DMS114 treated with DMSO at 0.1 percent for 48 hours (cell line): ENCODE measurements around the gene TLL1.

Experiments used
- DNase-seq: peaks from one replicate; lab custom pipeline; 2025; ENCODE audit not compliant: unreplicated experiment; lab: John Stamatoyannopoulos, UW

TLL1 gene

DNA sequence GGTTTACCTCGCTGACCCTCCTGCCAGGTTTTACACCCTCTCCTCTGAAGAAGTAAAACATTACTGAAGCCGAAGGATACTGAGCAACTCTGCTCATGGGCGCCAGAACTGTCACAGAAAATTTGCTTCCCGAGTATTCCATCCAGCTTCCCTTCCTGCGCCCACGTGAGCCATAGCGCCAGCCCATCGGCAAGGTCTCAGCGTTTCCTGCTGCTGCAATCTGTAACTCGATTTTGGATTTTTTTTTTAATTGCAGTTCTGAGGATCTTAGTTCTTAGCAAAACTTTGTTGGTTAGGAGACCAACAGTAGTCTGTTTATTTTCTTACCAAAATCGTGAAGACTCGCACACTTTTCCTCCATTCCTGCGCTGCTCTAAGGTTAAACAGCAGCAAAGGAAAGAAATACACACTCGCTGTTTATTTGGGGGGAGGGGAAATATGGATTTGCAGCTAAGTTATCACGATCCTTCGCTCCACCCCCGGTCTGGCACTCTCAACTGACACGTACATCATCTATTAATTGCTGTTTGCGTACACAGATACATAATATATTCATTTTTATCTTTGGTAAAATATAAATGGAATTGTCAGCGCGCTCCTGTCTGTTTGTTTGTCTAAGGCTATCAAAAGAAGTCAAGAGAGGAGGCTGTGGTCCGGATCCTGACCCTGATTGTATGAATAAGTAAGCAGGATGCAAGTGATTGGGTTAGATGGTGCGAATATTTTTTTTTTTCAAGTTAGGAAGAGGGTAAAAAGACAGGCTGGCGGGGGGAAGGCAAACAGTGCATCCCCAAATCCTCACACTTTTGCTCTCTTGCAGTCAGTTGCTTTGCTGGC, at the start of gene TLL1:
TLL1 (plus strand) TSS at position 777 of the 837 bp plus-strand sequence. CDS start 668 bp downstream, outside the sequence.
- no peak for DNase-seq

DNA sequence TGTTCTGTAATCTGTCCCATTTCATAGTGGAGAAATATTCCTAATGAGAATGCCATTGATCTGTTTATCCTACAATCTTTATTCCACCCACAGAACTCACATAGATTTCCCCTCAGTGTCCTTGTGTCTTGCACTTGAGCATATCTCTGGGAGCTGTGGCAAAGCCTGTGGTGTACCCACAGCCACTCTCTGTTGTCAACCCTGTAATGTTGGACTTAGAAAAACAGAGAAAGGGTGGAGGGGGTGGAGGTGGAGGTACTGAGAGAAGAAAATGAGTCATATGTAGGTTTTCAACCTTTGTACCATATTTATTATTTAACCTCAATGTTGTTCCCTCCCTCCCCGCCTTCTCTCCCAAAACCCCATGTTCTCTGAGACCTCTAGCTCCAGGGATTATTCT, 46.9 kb upstream of the TLL1 start:
- no peak for DNase-seq

DNA sequence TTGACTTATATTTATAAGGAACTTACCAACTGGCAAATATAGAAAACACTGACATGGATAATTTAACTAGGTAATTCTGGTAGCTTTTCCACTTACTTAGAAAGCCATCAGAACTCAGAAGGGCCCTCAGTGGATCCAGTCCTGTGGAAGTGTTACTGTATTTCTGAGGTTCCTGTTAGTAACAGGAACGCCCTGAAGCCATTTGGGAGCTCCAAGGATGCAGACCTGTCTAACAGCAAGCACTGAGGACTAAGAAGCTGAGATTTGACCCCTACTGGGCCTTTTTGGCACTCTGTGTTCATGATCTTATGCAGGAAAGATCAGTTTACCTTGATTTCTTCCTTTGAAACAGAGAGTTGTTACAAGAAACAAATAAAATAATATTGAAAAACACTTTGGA, 46.0 kb upstream of the TLL1 start:
- DNase-seq = no peak

DNA sequence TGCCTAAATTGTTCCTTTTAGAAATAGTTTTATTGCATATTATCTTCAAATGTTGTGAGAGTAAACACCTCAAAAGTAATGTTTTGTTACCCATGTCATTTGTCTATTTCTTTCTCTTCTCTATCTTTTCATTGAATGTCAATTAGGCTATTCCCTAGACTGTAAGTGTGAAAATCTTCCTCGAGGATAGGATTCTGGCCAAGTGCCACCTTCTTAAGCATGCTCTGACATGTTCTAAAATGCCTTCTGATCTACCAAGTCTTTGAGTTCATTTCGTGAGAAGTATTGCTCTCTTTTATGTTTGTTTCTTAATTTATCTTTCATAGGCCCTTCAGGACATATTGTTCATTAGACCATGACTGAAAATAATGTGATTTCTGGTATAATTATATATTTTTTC, 44.1 kb upstream of the TLL1 start:
- no peak for DNase-seq

DNA sequence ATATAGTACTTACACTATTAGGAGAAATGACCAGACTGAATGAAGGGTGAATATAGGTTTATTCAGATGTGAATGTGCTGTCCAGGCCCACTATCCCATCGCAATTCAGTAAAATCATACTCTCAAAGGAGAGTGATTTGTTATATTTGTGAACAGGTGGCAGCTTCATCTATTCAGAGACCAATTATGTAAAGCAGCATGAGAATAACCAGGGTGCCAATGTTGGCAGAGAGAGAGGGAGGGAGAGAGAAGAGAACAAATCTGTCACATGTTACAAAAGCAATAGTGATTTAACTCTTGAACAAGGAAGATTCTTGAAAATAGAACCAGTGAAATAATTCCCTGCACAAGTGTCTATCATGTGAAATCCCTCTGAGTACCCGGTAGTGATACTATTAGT, 38.9 kb upstream of the TLL1 start:
- no peak for DNase-seq

DNA sequence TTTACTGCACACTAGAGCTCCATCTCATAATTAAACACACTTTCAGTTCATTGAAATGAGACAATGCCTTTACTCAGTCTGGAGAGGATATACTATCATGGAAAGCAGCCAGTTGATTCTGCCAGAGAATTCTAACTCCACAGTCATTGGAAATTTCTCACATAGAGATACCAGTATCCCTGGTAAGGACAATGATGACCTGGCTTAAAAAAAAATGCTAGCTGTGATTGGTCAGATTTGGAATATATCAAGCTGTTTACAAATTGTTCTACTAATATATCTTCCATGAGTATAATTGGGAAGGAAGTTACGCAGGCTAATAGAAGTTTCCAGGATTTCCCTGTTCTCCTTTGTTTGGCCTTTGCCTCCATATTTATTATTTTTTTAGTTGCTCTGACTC, 34.5 kb upstream of the TLL1 start:
- DNase-seq = no peak

DNA sequence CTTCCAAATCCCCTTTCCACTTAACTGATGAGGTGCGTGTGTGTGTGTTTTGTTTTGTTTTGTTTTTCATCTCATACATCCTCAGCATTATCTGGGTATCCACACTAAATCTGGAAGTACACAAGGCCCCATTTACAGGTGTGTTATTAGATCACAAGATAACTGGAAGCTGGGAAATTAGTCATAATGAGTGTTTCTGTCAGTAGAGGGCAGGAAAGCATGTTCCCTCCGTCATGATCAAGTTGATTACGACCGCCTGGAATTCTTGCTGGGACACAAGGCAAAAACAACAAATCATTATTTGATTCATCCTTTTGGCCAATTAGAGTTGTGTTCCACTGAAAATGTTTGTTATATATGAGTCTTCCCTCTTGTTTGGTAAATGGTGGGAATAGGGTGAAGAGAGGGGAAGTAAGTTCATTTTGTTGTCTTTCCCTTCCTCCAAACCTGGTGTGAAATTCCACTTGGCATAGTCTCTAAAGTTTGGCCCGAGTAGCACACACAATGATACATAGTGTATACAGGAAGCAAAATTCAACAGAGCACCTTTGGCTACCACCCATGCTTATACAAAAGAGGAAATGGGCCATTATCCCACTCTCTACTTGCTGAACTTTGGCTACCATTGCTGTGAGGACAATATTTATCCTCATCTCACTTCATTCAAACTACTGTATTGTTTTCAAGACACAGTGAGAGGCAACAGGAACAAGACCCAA, 33.3 kb upstream of the TLL1 start:
- no peak for DNase-seq

DNA sequence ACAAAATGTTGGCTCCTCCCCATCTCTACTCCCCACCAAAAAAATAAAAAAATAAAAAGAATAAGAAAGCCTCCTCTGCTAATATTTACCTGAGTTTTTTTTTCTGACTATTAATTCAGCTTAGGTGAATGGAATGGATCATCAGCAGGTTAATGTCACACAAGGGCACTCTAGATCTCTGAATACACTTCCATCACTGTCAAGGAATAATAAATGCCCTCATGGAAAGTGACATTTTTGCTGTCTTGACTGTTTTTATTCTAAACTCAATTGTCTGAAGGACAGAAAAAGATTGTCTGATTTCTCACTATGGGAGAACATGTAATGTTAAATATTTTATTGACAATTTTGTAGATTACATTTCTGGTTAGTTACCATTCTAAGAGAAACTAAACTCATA, 30.4 kb upstream of the TLL1 start:
- no peak for DNase-seq

DNA sequence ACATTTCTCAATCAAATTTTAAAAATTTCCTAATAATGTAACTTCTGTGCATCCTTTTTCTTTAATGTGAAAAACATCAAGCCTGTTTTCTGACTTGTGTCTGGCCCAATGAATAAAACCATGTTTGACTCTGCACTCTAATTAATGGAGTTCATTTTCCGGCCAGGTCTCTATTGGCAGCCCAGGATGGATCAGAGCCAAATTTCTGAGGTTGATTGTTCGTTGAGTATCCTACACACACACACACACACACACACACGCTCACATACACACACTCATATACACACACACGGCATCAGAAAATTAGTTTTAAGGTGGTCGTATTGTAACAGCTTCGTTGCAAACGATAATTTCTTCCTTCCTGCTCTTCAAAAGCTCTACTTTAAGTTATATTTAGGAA, 28.9 kb upstream of the TLL1 start:
- no peak for DNase-seq

DNA sequence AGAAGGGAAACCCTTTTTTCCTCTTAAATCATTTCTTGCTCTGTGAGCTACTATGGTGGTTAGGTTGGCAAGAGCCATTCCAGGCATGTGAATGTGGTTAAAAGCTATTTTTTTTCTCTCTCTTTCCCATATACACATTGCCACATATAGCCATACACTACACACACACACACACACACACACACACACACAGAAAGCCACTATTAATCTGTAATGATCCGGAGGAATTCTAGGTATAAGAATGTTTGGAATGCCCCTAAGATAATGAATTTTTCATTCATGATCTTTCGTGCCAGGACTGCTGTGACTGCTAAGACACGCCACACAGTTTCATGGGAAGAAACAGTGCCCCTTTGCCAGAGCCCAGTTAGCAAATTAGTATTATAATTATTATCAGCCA, 21.8 kb upstream of the TLL1 start:
- no peak for DNase-seq

DNA sequence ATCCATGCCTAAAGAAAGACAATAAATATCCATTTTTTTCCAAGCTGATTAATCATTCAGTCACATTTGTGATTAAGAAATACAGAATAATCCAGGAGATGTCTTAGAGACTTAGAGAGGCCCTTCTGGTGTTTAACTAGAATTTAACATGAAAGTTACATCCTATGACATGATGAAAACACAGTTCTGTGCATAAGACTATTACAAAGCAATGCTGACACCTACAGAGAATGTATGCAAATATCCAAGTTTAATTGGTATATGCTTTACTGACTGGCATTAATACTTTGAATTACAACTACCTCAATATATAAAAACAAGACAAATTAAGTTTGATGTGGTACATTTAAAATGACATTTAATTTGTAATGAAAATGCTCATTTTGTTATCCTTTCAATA, 17.8 kb upstream of the TLL1 start:
- no peak for DNase-seq

DNA sequence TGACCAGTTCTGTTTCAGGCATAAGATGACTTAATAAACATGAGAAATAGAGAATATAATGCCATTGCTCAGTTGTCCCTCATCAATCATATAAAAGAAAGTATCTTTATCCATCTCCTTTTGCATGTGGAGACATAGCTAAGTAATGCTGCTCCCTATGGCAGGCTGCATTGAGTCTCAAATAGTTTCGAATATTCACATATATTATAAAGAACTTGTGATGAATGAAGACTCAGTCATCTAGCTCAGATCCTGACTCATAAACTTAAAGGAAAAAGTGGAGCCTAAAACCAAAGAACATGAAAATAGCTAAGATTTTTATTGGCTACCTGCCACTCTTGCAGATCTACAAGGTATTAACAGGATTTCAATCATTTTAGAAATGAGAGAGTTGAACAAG, 11.7 kb upstream of the TLL1 start:
- no peak for DNase-seq

DNA sequence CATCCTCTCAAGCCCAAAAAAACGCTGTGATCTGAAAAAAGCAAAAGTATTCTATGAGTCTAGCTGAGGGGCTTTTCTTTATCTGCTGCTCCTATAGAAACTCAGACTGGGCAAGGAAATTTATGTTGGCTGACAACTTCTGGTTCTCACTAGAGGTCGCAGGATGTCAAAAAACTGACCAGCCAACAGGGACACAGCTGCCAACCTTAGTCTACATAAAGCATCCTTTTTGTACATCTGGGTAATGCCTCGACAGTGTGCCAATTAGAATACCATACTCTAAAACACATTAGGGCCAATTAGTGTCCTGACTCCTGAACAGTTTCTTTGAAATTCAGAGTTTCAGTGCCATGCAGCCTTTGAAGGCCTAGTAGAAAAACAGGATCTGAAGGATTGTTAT, 8.8 kb upstream of the TLL1 start:
- DNase-seq = no peak

DNA sequence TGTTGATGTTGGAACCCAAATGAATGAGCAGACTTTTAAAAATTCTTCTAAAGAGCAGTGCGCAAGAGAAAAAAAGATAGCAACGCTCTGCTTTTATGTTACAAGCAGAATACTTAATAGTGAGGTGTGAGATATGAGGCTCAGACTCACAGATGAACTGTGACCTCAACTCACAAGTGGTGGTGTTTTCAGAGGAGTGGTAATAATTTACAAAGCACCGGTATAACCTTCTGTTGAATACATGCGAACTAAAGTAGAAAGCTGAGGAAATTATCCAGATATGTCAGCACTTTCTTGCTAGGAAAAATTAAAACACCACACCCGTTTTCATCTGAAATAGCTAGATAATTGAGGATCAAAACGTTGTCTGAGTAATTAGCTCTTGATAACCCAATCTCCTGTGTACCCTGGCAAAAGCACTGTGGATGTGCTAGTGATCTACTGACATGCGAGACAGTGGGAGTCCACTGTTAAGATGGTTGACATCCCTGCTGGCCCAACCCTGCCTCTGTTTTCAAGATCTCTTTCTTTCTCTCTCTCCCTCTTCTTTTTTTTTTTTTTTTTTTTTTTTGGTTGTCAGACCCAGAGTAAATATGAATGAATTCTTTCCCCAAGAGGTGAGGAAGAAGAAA, 6.9 kb upstream of the TLL1 start:
- DNase-seq = no peak

DNA sequence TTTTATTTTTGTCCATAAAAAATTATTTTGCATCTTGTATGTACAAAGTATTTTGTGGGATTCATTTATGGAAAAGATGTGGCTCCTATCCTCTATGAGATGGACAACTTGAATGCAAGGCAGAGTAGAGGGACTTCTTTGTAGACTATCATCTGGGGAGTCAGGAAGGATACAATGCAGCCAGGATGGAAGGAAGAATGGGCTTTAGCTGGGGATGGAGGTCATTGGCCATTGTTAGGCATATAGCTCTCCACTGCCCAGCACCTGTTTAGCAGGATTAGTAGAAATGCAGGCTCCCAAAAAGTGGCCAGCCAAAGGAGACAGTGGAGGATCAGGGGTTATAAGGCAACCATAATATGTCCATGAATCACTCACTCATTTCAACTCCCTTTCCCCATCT, 5.1 kb upstream of the TLL1 start:
- no peak for DNase-seq

DNA sequence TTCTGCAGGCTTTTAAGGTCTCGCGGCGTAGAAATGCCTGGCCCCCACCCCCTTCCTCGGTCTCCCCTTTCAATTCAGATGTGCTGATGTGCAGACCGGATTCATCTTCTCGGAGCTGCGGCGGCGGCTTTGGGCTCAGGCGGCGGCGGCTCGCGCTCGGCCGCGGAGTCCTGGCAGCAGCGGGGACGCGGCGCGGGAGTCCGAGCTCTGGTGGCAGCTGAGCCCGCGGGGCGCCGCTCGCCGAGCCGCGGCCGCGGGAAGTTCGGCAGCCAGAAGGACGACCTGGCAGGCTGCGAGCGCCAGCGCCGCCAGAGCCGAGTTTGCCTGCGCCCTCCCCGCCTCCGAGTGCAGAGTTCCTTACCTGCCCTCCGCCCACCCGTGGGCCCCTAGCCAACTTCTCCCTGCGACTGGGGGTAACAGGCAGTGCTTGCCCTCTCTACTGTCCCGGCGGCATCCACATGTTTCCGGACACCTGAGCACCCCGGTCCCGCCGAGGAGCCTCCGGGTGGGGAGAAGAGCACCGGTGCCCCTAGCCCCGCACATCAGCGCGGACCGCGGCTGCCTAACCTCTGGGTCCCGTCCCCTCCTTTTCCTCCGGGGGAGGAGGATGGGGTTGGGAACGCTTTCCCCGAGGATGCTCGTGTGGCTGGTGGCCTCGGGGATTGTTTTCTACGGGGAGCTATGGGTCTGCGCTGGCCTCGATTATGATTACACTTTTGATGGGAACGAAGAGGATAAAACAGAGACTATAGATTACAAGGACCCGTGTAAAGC, 448 bp downstream of the TLL1 start:
- DNase-seq = no peak

DNA sequence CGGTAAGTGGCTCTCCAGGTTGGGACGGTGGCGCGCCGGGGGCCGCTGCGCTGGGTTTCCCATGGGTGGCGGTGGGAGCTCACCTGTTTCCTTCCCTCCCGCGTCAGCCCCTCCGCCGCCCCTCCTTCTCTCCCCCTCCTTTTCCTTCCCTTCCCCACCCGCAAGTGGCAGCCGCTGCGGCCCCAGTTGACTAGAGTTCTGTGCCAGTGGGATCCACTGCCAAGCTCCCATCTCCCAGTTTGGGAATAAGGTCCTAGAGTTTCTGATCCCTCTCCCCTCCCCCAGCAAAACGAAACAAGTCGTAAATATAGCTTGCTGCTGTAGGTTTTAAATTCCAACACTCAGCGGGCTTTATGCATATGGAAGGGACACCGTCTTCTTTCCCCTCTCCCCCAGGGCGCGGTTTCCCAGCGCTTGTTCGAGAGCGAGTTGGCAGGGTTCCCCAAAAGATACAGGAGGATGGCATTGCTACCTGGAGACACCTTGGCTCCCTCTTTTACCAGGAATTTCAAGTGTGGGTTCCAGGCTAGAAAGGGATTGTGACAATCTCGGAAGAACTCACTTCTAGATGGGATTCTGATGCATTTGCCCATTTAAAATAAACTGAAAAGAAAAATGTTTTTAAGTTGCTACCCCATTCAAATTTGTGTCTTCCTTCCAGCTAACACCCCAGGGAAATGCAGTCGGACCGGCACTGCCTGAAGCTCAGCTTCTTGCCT, 1.2 kb downstream of the TLL1 start:
- no peak for DNase-seq

DNA sequence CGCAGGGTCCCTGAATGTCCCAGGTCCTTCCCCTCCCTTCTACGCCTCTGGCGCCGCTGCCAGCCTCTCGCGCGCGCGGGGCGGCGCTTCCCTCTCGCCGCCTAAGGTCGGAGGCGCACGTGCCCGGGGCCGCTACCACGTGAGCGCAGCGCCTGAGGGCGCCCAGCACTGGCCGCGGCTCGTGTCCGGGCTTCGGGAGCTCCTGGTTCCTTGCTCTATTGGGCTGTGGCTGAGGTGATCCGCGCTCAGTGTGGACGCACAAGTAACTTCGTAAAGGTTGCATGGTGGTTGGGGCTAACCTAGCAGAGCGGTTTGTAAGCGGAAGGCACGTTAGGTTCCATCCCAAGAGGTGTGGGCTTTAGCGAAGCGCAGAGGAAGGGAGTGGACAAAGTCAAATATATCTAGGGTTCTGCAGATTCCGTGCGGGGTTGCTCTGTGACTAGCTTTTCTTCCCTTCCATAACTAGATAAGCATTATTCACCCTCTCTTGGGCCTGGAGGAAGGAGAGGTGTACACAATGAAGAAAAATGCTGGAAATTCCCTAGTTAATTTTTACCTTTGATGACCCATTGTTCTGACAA, 1.8 kb downstream of the TLL1 start:
- DNase-seq = no peak

DNA sequence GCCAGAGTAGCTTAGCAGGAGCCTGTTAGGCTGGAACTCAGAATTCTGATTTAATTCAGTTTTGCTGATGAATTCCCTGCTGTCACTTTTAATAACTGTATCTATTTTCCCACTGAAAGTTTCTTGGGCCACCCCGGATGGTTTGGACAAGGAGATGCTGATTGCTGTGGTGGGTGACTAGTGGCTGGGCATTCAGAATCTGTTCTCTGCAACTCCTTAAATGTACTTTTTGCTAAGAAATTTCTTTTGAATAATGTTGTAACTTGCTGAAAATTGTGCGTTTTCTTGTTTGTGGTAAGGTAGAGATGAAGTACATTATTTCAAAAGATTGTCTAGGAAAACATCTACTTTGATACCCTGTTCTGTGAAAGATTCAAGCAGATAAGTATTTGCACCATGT, 2.4 kb downstream of the TLL1 start:
- no peak for DNase-seq

DNA sequence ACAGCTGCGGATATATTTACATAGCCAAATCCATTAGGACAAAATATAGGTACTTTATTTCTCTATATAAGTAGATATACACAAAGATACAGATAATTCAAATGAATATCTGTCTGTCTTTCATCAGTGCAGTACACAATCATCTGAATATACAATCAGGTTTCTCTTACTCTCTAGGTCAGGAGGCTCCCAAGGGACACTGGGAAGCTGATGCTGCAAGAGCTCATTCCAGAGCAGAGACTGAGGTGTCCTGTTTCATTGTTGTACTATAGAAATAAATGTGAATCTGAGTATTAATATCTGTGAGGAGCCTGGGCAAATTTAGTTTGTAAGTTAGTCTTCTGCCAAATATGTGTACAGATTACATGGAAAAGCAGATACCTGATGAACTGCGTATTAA, 4.2 kb downstream of the TLL1 start:
- DNase-seq = no peak
